Sigmoid colon (tissue), 7 donors: ENCODE measurements around the gene ZNF181. TPM values are rescaled to one million over a fixed set of nuclear protein-coding genes. Genes with fewer than 3 reads are reported as not detected.

Source experiments
- DNase-seq: peaks from one replicate; pipeline ENCODE4 v3.0.0-alpha.2; 2019
- H3K27ac ChIP-seq, 4 donors: fragments of 200-600 bp; sonication (generic); one replicate each; pipeline ENCODE4 v1.5.1; 2016 to 2019; ENCODE audit warnings: mild to moderate bottlenecking in 1 of 4
- H3K27me3 ChIP-seq, 3 donors: fragments of 200-600 bp; sonication (generic); one replicate each; pipeline ENCODE4 v1.5.1; 2019; ENCODE audit warnings: mild to moderate bottlenecking in 1 of 3
- H3K36me3 ChIP-seq, 4 donors: fragments of 200-600 bp; sonication (generic); one replicate each; pipeline ENCODE4 v1.5.1; 2016 to 2019
- H3K4me1 ChIP-seq, 4 donors: fragments of 200-600 bp; sonication (generic); one replicate each; pipeline ENCODE4 v1.5.1; 2017 to 2019
- H3K4me3 ChIP-seq, 4 donors: fragments of 200-600 bp; sonication (generic); one replicate each; pipeline ENCODE4 v1.5.1; 2017 to 2019; ENCODE audit warnings: mild to moderate bottlenecking in 2 of 4, moderate library complexity in 1 of 4
- H3K9me3 ChIP-seq, 4 donors: fragments of 200-600 bp in 3 of 4; sonication (generic) in 3 of 4; one replicate each; pipeline versions ENCODE4 v1.5.1 to v1.6.1; 2013 to 2019
- CTCF ChIP-seq, 4 experiments: fragments of 450-650 bp in 3 of 4; fragments of 200-600 bp in 1 of 4; IDR thresholded peaks; one replicate each; pipeline ENCODE4 v1.5.1; 2016 to 2019; ENCODE audit warnings: antibody characterized with exemption in 4 of 4, mild to moderate bottlenecking in 3 of 4, moderate library complexity in 2 of 4
- EP300 ChIP-seq, 4 donors: sonication (generic); formaldehyde crosslinking; IDR thresholded peaks; one replicate each; pipeline ENCODE4 v1.6.1; 2017; ENCODE audit warnings: antibody characterized with exemption in 4 of 4
- POLR2A ChIP-seq, 2 donors: fragments of 450-650 bp; IDR thresholded peaks; one replicate each; pipeline ENCODE4 v1.6.1; 2016; ENCODE audit warnings: antibody characterized with exemption in 2 of 2, mild to moderate bottlenecking in 2 of 2, moderate library complexity in 2 of 2
- POLR2AphosphoS5 ChIP-seq, 4 donors: sonication (generic); formaldehyde crosslinking; IDR thresholded peaks; one replicate each; pipeline ENCODE4 v1.6.1; 2017; ENCODE audit warnings: antibody characterized with exemption in 4 of 4
- WGBS, 2 donors: extraction: QIAGEN DNeasy Blood & Tissue Kit; methylation state at CpG; one replicate each; pipeline ENCODE4 v1.1.7; 2013; 5-methylcytosine and 5-hydroxymethylcytosine counted together
- intact Hi-C: fragments of 100-400 bp; cut with DNase I; formaldehyde crosslinking; loops from one replicate; pipeline ENCODE4 v1.15.1; 2023
- polyA plus RNA-seq, 3 donors: library from polyadenylated mRNA; stranded (reverse); fragments of 200-250 nt; gene quantifications; one replicate each; pipeline ENCODE4 v1.2.3, GENCODE V29; 2013
- total RNA-seq, 4 donors: library from RNA; depleted of rRNA; stranded (reverse); fragments of >200 nt; gene quantifications; one replicate each; pipeline ENCODE4 v1.1.0, GENCODE V29; 2016
- donor health status: healthy with polysubstance abuse.
- donor health status: Bipolar disorder and iron deficiency.
- donor health status: healthy.

The ZNF181 gene
- total and polyA plus RNA-seq, 7 donors, result 4.4 to 52.3 (median 26.6) TPM

GRCh38 chr19:34774857-34775256 is 40.8 kb downstream of the ZNF181 start:
- H3K4me3 ChIP-seq, result no peak overlapping the region
- H3K27me3 ChIP-seq, result no peaks in the 10 kb centered on the region
- peaks cover 0 to 18% (median 12%) of the 10 kb centered on the region in 4 donors for H3K4me1 ChIP-seq
- no peak overlapping the region for H3K27ac ChIP-seq
- intact Hi-C loops, result no loop called here
- peaks cover 0 to 2% (median 0%) of the 10 kb centered on the region in 4 donors for H3K9me3 ChIP-seq
- 73 to 75% methylated on average over 2 of the region's 2 CpGs for WGBS, 2 donors
- no peak for DNase-seq
- no peak for TF ChIP-seq POLR2A (IDR thresholded peaks at IDR 0.05)
- no peak for TF ChIP-seq CTCF (IDR thresholded peaks at IDR 0.05)
- TF ChIP-seq EP300 (IDR thresholded peaks at IDR 0.05), result no peak
- no peak for TF ChIP-seq POLR2AphosphoS5 (IDR thresholded peaks at IDR 0.05)
- peaks cover 0 to 5% (median 1%) of the 10 kb centered on the region in 4 donors for H3K36me3 ChIP-seq

GRCh38 chr19:34778342-34778741 is 44.3 kb downstream of the ZNF181 start:
- intact Hi-C loops, result no loop called here
- Histone ChIP-seq H3K4me1 (peaks cover 0 to 3% (median 1%) of the 10 kb centered on the region in 4 donors), H3K27ac (no peak overlapping the region), H3K4me3 (no peak overlapping the region), H3K9me3 (peaks cover 0 to 2% (median 0%) of the 10 kb centered on the region in 4 donors), H3K27me3 (no peaks in the 10 kb centered on the region), H3K36me3 (no peaks in the 10 kb centered on the region)
- DNase-seq, result no peak
- no peak for TF ChIP-seq POLR2AphosphoS5 (IDR thresholded peaks at IDR 0.05)
- no peak for TF ChIP-seq EP300 (IDR thresholded peaks at IDR 0.05)
- TF ChIP-seq POLR2A (IDR thresholded peaks at IDR 0.05), result no peak
- WGBS, 2 donors, result 76 to 85% methylated on average over 2 of the region's 2 CpGs

- Histone ChIP-seq H3K4me1 (no peaks in the 10 kb centered on the region), H3K4me3 (no peak overlapping the region), H3K27ac (no peak overlapping the region), H3K36me3 (no peaks in the 10 kb centered on the region), H3K27me3 (no peaks in the 10 kb centered on the region), H3K9me3 (peaks cover 0 to 2% (median 0%) of the 10 kb centered on the region in 4 donors)
- intact Hi-C loops, result no loop called here
- TF ChIP-seq EP300 (IDR thresholded peaks at IDR 0.05) (no peak), POLR2AphosphoS5 (IDR thresholded peaks at IDR 0.05) (no peak), POLR2A (IDR thresholded peaks at IDR 0.05) (no peak)
- WGBS, 2 donors, result 71 to 78% methylated on average over 3 of the region's 3 CpGs
- DNase-seq, result no peak
Observed at GRCh38 chr19:34779652-34780051, 45.6 kb downstream of the ZNF181 start.

- Histone ChIP-seq H3K4me3 (no peak overlapping the region), H3K36me3 (no peaks in the 10 kb centered on the region), H3K27ac (no peak overlapping the region), H3K9me3 (no peaks in the 10 kb centered on the region), H3K4me1 (no peaks in the 10 kb centered on the region), H3K27me3 (no peaks in the 10 kb centered on the region)
- TF ChIP-seq POLR2AphosphoS5 (IDR thresholded peaks at IDR 0.05) (no peak), EP300 (IDR thresholded peaks at IDR 0.05) (no peak), POLR2A (IDR thresholded peaks at IDR 0.05) (no peak), CTCF (IDR thresholded peaks at IDR 0.05) (no peak)
- 76 to 80% methylated on average over 5 of the region's 5 CpGs for WGBS, 2 donors
- DNase-seq, result no peak
- intact Hi-C loops, result no loop called here
Observed at GRCh38 chr19:34786236-34786635, 52.2 kb downstream of the ZNF181 start.

GRCh38 chr19:34787059-34787824 is 53.2 kb downstream of the ZNF181 start:
- intact Hi-C loops, result no loop called here
- 69 to 78% methylated on average over 3 of the region's 3 CpGs for WGBS, 2 donors

More at GRCh38 chr19:34787059-34787824, 53.2 kb downstream of the ZNF181 start:
- Histone ChIP-seq H3K36me3 (no peaks in the 10 kb centered on the region), H3K27ac (no peak overlapping the region), H3K4me3 (no peak overlapping the region), H3K27me3 (no peaks in the 10 kb centered on the region), H3K9me3 (no peaks in the 10 kb centered on the region), H3K4me1 (no peaks in the 10 kb centered on the region)
- TF ChIP-seq POLR2AphosphoS5 (IDR thresholded peaks at IDR 0.05), result no peak
- TF ChIP-seq EP300 (IDR thresholded peaks at IDR 0.05), result no peak
- TF ChIP-seq POLR2A (IDR thresholded peaks at IDR 0.05), result no peak
- TF ChIP-seq CTCF (IDR thresholded peaks at IDR 0.05), result no peak
- DNase-seq, result no peak
